GM19023 (cell line): ENCODE measurements around the gene APOC4.
"Not testable (repeated sequence)": the region's sequence is repeated elsewhere in the genome, so short reads cannot be mapped to it uniquely, and the experiment has no call there.

ENCODE experiments used
- ATAC-seq: cut with Tn5 transposase; IDR thresholded peaks from one replicate; pipeline ENCODE4 v1.9.1; 2021; ENCODE audit warnings: mild to moderate bottlenecking, moderate library complexity; ENCODE audit not compliant: unreplicated experiment

Gene APOC4

GRCh38 chr19:44957526-44957925 is 15.5 kb downstream of the APOC4 start:
- no peak for ATAC-seq

- no peak for ATAC-seq
Observed at GRCh38 chr19:44958090-44958489, 16.1 kb downstream of the APOC4 start.

GRCh38 chr19:44959691-44960090 is 17.7 kb downstream of the APOC4 start:
- ATAC-seq: no peak

GRCh38 chr19:44960906-44961728 is 19.1 kb downstream of the APOC4 start:
- no peak for ATAC-seq

GRCh38 chr19:44961821-44962220 is 19.8 kb downstream of the APOC4 start:
- no peak for ATAC-seq

GRCh38 chr19:44968118-44968517 is 26.1 kb downstream of the APOC4 start:
- ATAC-seq: no peak

- ATAC-seq: no peak
Observed at GRCh38 chr19:44968670-44969069, 26.6 kb downstream of the APOC4 start.

- no peak for ATAC-seq
Observed at GRCh38 chr19:44969437-44969836, 27.4 kb downstream of the APOC4 start.

GRCh38 chr19:44971451-44971850 is 29.4 kb downstream of the APOC4 start:
- ATAC-seq: not testable (repeated sequence)

- ATAC-seq: no peak
Observed at GRCh38 chr19:44972802-44973201, 30.8 kb downstream of the APOC4 start.

GRCh38 chr19:44973982-44974735 is 32.1 kb downstream of the APOC4 start:
- ATAC-seq: no peak

GRCh38 chr19:44974857-44975256 is 32.8 kb downstream of the APOC4 start:
- ATAC-seq: no peak

GRCh38 chr19:44975444-44975843 is 33.4 kb downstream of the APOC4 start:
- ATAC-seq: no peak

GRCh38 chr19:44984005-44984404 is 42.0 kb downstream of the APOC4 start:
- ATAC-seq: no peak

- no peak for ATAC-seq
Observed at GRCh38 chr19:44985445-44985844, 43.4 kb downstream of the APOC4 start.

- ATAC-seq: no peak
Observed at GRCh38 chr19:44986389-44986788, 44.4 kb downstream of the APOC4 start.

GRCh38 chr19:44987148-44987675 is 45.2 kb downstream of the APOC4 start:
- no peak for ATAC-seq

- no peak for ATAC-seq
Observed at GRCh38 chr19:44988273-44988672, 46.2 kb downstream of the APOC4 start.

GRCh38 chr19:44988896-44989556 is 47.0 kb downstream of the APOC4 start:
- ATAC-seq: no peak

- no peak for ATAC-seq
Observed at GRCh38 chr19:44990459-44990858, 48.4 kb downstream of the APOC4 start.

- no peak for ATAC-seq
Observed at GRCh38 chr19:44990966-44991365, 48.9 kb downstream of the APOC4 start.
